Skeletal muscle tissue (tissue), 4 donors: ENCODE measurements around the gene CTH. TPM values are rescaled to one million over a fixed set of nuclear protein-coding genes. Genes with fewer than 3 reads are reported as not detected.
"Not testable (repeated sequence)": the region's sequence is repeated elsewhere in the genome, so short reads cannot be mapped to it uniquely, and the experiment has no call there.

Experiments
- H3K27ac ChIP-seq: one replicate; pipeline ENCODE4 v1.7.0; 2013; ENCODE audit warnings: mild to moderate bottlenecking, low read depth, low read length, inconsistent platforms
- H3K27me3 ChIP-seq, 3 donors: one replicate each; pipeline ENCODE4 v1.7.0; 2013; ENCODE audit warnings: low read length in 3 of 3; ENCODE audit not compliant: control insufficient read depth in 3 of 3, insufficient read depth in 3 of 3
- H3K36me3 ChIP-seq, 3 donors: one replicate each; pipeline ENCODE4 v1.7.0; 2013; ENCODE audit warnings: low read length in 3 of 3; ENCODE audit not compliant: control insufficient read depth in 3 of 3, insufficient read depth in 3 of 3
- H3K4me1 ChIP-seq, 3 donors: one replicate each; pipeline ENCODE4 v1.7.0; 2013; ENCODE audit warnings: low read length in 3 of 3, mild to moderate bottlenecking in 3 of 3; ENCODE audit not compliant: control insufficient read depth in 3 of 3, insufficient read depth in 3 of 3
- H3K4me3 ChIP-seq, 3 donors: one replicate each; pipeline ENCODE4 v1.7.0; 2013; ENCODE audit warnings: low read length in 3 of 3
- H3K9ac ChIP-seq, 3 donors: one replicate each; pipeline ENCODE4 v1.7.0; 2013; ENCODE audit warnings: low read length in 3 of 3, mild to moderate bottlenecking in 3 of 3, moderate library complexity in 2 of 3, low read depth in 1 of 3
- H3K9me3 ChIP-seq, 3 donors: one replicate each; pipeline ENCODE4 v1.7.0; 2013; ENCODE audit warnings: low read length in 3 of 3; ENCODE audit not compliant: control insufficient read depth in 3 of 3
- total RNA-seq: library from RNA; depleted of rRNA; stranded (reverse); fragments of >200 nt; gene quantifications from one replicate; pipeline ENCODE4 v1.2.3, GENCODE V29; 2014
- donor health status: Osteomylitis.

Gene CTH
- total RNA-seq, 1 donor from 2014 or later: 2.1 TPM

DNA sequence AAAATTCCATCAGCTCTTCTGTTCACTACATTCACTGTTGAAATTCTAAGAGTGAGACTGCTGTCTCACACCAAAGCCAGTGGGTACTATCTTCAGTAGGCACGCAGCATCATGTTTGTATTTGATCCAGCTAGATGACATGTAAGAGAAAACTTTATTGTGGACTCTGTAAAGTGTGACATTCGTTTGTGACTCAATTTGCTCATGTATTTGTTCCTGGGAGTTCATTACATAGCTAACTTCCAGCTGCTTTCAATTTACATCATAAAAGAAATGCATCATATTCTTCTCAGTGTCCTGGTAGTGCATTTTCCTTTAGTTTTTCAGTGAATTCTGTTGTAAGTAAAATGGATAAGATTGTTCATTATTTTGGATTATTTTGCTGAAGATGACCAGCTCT is 31.4 kb downstream of the CTH start:
- Histone ChIP-seq H3K27ac (no peak overlapping the region), H3K4me1 (peaks cover 0 to 4% (median 0%) of the 10 kb centered on the region in 3 donors), H3K36me3 (peaks cover 4 to 8% (median 6%) of the 10 kb centered on the region in 3 donors), H3K27me3 (no peaks in the 10 kb centered on the region), H3K9ac (no peak overlapping the region), H3K4me3 (no peak overlapping the region), H3K9me3 (no peaks in the 10 kb centered on the region)

DNA sequence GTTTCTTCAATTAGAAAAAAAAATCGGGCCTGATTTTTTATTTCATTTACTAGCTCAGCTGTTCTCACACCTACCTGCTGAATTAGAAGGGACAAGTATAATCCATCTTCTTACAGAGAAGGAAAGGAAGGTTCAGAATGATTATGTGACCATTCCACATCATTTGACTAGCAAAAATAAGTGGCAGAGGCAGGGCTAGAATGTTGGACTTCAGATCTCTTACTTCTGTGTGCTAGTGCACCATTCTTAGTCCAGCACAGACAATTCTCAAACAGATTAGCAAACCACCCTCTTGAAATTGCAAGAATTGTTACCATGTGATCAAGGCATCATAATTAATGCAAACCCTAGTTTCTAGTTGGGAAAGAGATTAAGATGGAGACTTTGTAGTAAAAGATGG is 32.7 kb downstream of the CTH start:
- no peaks in the 10 kb centered on the region for H3K9me3 ChIP-seq
- H3K4me3 ChIP-seq: no peak overlapping the region
- H3K27ac ChIP-seq: no peak overlapping the region
- H3K4me1 ChIP-seq: peaks cover 0 to 4% (median 0%) of the 10 kb centered on the region in 3 donors
- H3K9ac ChIP-seq: no peak overlapping the region
- H3K27me3 ChIP-seq: no peaks in the 10 kb centered on the region
- H3K36me3 ChIP-seq: peaks cover 2 to 4% (median 4%) of the 10 kb centered on the region in 3 donors

DNA sequence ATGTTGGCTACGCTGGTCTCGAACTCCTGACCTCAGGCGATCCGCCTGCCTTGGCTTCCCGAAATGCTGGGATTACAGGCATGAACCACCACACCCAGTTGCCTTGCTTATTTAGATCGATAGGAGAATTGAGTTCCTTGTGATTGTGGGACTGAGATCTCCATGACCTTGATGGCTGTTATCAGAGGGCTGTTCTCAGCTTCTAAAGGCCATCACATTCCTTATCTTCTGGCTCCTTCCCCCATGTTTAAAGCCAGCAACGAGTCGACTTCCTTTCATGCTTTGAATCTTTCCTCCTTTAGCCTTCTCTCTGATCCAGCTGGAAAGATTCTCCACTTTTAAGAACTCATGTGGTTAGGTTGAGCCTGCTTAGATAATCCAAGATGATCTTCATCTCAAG is 38.0 kb downstream of the CTH start:
- no peaks in the 10 kb centered on the region for H3K36me3 ChIP-seq
- no peak overlapping the region for H3K4me3 ChIP-seq

GRCh38 chr1:70452164-70452939 is 41.3 kb downstream of the CTH start:
- not testable (repeated sequence) for H3K4me1 ChIP-seq, H3K4me3 ChIP-seq, H3K9me3 ChIP-seq, H3K27me3 ChIP-seq, H3K9ac ChIP-seq, H3K36me3 ChIP-seq, H3K27ac ChIP-seq

More for the DNA sequence above, 38.0 kb downstream of the CTH start:
- H3K27ac ChIP-seq: no peak overlapping the region
- no peak overlapping the region for H3K9ac ChIP-seq
- no peaks in the 10 kb centered on the region for H3K27me3 ChIP-seq
- H3K4me1 ChIP-seq: no peaks in the 10 kb centered on the region
- H3K9me3 ChIP-seq: no peaks in the 10 kb centered on the region

DNA sequence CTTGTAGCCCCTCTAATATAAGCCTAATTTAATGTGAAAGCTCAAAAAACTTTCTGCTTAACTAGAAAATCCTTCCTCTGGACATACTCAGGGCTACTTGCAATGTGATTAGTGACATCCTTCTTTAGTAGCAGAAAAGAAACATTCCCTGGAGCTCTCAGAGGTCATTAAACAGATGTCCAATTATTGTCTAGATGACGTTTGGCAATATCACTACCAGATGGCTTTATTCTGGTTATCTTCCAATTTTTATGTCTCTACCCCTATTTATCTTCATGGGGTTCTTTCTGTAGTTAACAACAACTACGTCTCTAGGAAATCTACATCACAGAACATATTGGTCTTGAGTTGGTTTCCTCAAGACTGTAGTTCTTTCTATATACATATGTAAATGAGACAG is 44.2 kb downstream of the CTH start:
- Histone ChIP-seq H3K9ac (no peak overlapping the region), H3K4me3 (no peak overlapping the region), H3K36me3 (no peaks in the 10 kb centered on the region), H3K4me1 (no peaks in the 10 kb centered on the region), H3K27me3 (no peaks in the 10 kb centered on the region), H3K9me3 (no peaks in the 10 kb centered on the region), H3K27ac (no peak overlapping the region)

- Histone ChIP-seq H3K4me1 (no peaks in the 10 kb centered on the region), H3K27ac (no peak overlapping the region), H3K36me3 (no peaks in the 10 kb centered on the region), H3K27me3 (no peaks in the 10 kb centered on the region), H3K9ac (no peak overlapping the region), H3K9me3 (no peaks in the 10 kb centered on the region), H3K4me3 (no peak overlapping the region)
These were observed 47.1 kb downstream of the CTH start for GRCh38 chr1:70458131-70458530.

GRCh38 chr1:70459496-70460225 is 48.6 kb downstream of the CTH start:
- no peaks in the 10 kb centered on the region for H3K4me1 ChIP-seq
- H3K36me3 ChIP-seq: no peaks in the 10 kb centered on the region
- H3K9me3 ChIP-seq: no peaks in the 10 kb centered on the region
- no peak overlapping the region for H3K4me3 ChIP-seq
- H3K9ac ChIP-seq: no peak overlapping the region
- no peak overlapping the region for H3K27ac ChIP-seq
- H3K27me3 ChIP-seq: no peaks in the 10 kb centered on the region

GRCh38 chr1:70460740-70461713 is 50.0 kb downstream of the CTH start:
- H3K36me3 ChIP-seq: not testable (repeated sequence)

GRCh38 chr1:70462611-70463010 is 51.5 kb downstream of the CTH start:
- no peaks in the 10 kb centered on the region for H3K27me3 ChIP-seq
- no peak overlapping the region for H3K4me3 ChIP-seq
- H3K9me3 ChIP-seq: no peaks in the 10 kb centered on the region
- no peaks in the 10 kb centered on the region for H3K36me3 ChIP-seq
- peaks cover 0 to under 1% (median 0%) of the 10 kb centered on the region in 3 donors for H3K4me1 ChIP-seq
- H3K9ac ChIP-seq: no peak overlapping the region
- no peak overlapping the region for H3K27ac ChIP-seq

More at GRCh38 chr1:70460740-70461713, 50.0 kb downstream of the CTH start:
- not testable (repeated sequence) for H3K27me3 ChIP-seq, H3K27ac ChIP-seq, H3K9ac ChIP-seq, H3K4me3 ChIP-seq, H3K9me3 ChIP-seq, H3K4me1 ChIP-seq
